Esophagus squamous epithelium (tissue), 5 donors: ENCODE measurements around the gene WDR70. TPM values are rescaled to one million over a fixed set of nuclear protein-coding genes. Genes with fewer than 3 reads are reported as not detected.

Experiments used
- DNase-seq: peaks from one replicate; lab custom pipeline; 2025; lab: John Stamatoyannopoulos, UW
- H3K27ac ChIP-seq, 4 donors: fragments of 200-600 bp; sonication (generic); one replicate each; pipeline ENCODE4 v1.5.1; 2016 to 2019; ENCODE audit warnings: mild to moderate bottlenecking in 1 of 4
- H3K27me3 ChIP-seq, 4 donors: fragments of 200-600 bp; sonication (generic); 1 replicate in 3 of 4; 2 replicates in 1 of 4; pipeline versions ENCODE4 v1.5.1 to v1.6.0; 2017 to 2021; ENCODE audit warnings: antibody characterized with exemption in 1 of 4
- H3K36me3 ChIP-seq, 3 donors: fragments of 200-600 bp; sonication (generic); one replicate each; pipeline ENCODE4 v1.5.1; 2016 to 2019
- H3K4me1 ChIP-seq, 3 donors: fragments of 200-600 bp; sonication (generic); one replicate each; pipeline ENCODE4 v1.5.1; 2017 to 2019
- H3K4me3 ChIP-seq, 4 donors: fragments of 200-600 bp; sonication (generic); 1 replicate in 3 of 4; 2 replicates in 1 of 4; pipeline ENCODE4 v1.5.1; 2016 to 2019; ENCODE audit warnings: mild to moderate bottlenecking in 2 of 4, moderate library complexity in 1 of 4
- H3K9me3 ChIP-seq, 3 donors: fragments of 200-600 bp; sonication (generic); one replicate each; pipeline ENCODE4 v1.5.1; 2016 to 2019
- POLR2A ChIP-seq, 4 donors: fragments of 450-650 bp; IDR thresholded peaks; one replicate each; pipeline ENCODE4 v1.6.1; 2017; ENCODE audit warnings: antibody characterized with exemption in 4 of 4, mild to moderate bottlenecking in 4 of 4, moderate library complexity in 3 of 4
- WGBS, 2 donors: methylation state at CpG; one replicate each; pipeline ENCODE4 v1.1.5; 2018; 5-methylcytosine and 5-hydroxymethylcytosine counted together
- intact Hi-C: fragments of 100-400 bp; cut with DNase I; formaldehyde crosslinking; loops from one replicate; pipeline ENCODE4 v1.15.0; 2022
- total RNA-seq, 4 donors: library from RNA; depleted of rRNA; stranded (reverse); fragments of >200 nt; gene quantifications; one replicate each; pipeline ENCODE4 v1.1.0, GENCODE V29; 2016
- TF ChIP-seq, protein P1 (sequence below), 6 experiments: fragments of 450-650 bp in 4 of 6; fragments of 200-600 bp in 2 of 6; sonication (generic) in 2 of 6; IDR thresholded peaks; one replicate each; pipeline ENCODE4 v1.5.1; 2016 to 2019; ENCODE audit warnings: antibody characterized with exemption in 6 of 6, mild to moderate bottlenecking in 4 of 6, moderate library complexity in 4 of 6
- donor health status: DM: yes; HTN: yes; CAD: no.

WDR70 gene
- total RNA-seq, 4 donors from 2014 or later: 8.2 to 26.1 (median 15.5) TPM

DNA sequence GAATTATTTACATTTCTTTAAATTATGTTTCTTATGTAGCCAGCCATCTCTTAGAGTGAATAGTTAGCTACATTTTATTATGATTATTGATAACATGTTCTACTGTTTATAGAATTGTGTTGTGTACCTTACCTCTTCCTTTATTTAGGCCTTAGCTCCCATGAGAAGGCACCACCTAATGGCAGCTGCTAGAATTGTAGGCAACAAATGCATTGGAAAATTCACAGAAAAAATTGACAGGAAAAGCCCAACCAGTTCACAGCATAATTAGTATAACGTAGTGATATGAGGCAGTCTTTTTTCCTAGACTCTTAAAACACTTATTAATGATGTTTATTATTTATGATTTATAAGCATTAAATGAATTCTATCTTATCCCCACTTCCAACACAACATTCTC, 175.8 kb downstream of the WDR70 start:
- H3K36me3 ChIP-seq: no peaks in the 10 kb centered on the region
- no peak for DNase-seq
- WGBS, 2 donors: 0 to 71% methylated on average over 1 of the region's 1 CpG
- H3K4me3 ChIP-seq: no peak overlapping the region
- H3K27ac ChIP-seq: no peak overlapping the region
- intact Hi-C loops: no loop called here
- H3K9me3 ChIP-seq: no peaks in the 10 kb centered on the region
- TF ChIP-seq POLR2A (IDR thresholded peaks at IDR 0.05): no peak
- TF ChIP-seq, protein P1, sequence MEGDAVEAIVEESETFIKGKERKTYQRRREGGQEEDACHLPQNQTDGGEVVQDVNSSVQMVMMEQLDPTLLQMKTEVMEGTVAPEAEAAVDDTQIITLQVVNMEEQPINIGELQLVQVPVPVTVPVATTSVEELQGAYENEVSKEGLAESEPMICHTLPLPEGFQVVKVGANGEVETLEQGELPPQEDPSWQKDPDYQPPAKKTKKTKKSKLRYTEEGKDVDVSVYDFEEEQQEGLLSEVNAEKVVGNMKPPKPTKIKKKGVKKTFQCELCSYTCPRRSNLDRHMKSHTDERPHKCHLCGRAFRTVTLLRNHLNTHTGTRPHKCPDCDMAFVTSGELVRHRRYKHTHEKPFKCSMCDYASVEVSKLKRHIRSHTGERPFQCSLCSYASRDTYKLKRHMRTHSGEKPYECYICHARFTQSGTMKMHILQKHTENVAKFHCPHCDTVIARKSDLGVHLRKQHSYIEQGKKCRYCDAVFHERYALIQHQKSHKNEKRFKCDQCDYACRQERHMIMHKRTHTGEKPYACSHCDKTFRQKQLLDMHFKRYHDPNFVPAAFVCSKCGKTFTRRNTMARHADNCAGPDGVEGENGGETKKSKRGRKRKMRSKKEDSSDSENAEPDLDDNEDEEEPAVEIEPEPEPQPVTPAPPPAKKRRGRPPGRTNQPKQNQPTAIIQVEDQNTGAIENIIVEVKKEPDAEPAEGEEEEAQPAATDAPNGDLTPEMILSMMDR (IDR thresholded peaks at IDR 0.05): peak in 2 of 6 experiments; percentile 10 to 57
- peaks cover 0 to 4% (median 0%) of the 10 kb centered on the region in 3 donors for H3K4me1 ChIP-seq
- H3K27me3 ChIP-seq: no peaks in the 10 kb centered on the region

DNA sequence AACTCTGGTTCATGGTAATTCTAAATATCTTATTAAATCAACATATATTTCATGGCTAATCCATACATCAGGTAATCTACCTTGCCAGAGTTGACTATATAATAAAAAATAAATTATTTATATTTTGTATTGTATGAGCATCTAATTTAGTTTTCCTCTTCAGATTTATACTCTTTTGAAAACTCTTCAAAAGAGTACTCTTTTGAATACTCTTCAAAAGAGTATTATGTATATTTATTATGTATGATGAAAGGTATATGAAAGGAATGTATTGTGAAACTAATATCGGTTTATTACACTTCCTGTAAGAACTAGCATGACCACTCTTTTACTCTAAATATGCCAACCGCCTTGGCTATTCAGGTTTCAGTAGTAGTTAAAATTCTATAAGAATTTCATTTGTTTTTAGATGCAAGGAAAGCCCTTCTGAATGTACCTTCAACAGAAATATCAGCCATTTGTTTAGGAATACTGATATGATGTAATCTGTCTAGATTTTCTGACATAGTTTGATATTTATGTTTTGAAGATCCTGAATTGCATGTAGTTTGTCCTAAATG, 178.7 kb downstream of the WDR70 start:
- Histone ChIP-seq H3K4me3 (no peak overlapping the region), H3K36me3 (no peaks in the 10 kb centered on the region), H3K4me1 (peaks cover 0 to 4% (median 0%) of the 10 kb centered on the region in 3 donors), H3K9me3 (no peaks in the 10 kb centered on the region), H3K27me3 (no peaks in the 10 kb centered on the region), H3K27ac (no peak overlapping the region)
- intact Hi-C loops: no loop called here
- no peak for DNase-seq
- 53 to 65% methylated on average over 2 of the region's 2 CpGs for WGBS, 2 donors
- TF ChIP-seq POLR2A (IDR thresholded peaks at IDR 0.05): no peak
- TF ChIP-seq, protein P1 (IDR thresholded peaks at IDR 0.05): no peak

DNA sequence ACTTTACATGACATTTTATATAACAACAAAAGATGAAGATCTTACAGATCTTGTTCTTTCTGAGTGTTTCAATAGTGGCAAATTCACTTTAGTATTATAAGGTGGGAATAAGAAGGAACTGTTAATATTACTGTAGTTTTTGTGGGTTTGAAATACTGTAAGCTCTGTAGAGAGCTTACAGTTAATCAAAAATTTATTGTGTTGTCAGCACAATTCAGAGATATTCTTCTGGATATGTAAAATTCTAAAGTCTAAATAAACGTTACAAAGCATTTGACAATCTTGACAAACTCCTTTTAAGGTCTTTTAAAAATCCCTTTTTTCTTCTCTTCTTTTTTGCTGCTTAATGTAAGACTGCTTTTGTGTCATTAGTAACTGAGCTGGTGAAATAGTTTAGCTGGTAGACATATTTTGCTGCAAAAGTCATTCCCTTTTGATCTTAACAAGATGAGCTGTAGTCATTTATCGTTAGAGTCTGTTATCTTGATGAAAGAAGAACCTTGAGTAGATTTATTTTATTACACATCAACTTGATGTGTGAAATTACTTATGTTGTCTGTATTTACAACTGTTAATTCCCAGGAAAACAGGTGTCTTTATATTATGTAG, 186.0 kb downstream of the WDR70 start:
- H3K27me3 ChIP-seq: no peaks in the 10 kb centered on the region
- H3K36me3 ChIP-seq: no peaks in the 10 kb centered on the region
- no peak overlapping the region for H3K4me3 ChIP-seq
- no peak overlapping the region for H3K27ac ChIP-seq
- TF ChIP-seq POLR2A (IDR thresholded peaks at IDR 0.05): no peak
- TF ChIP-seq, protein P1 (IDR thresholded peaks at IDR 0.05): no peak
- WGBS, 2 donors: 62 to 67% methylated on average over 2 of the region's 2 CpGs
- H3K9me3 ChIP-seq: no peaks in the 10 kb centered on the region
- DNase-seq: no peak
- no peaks in the 10 kb centered on the region for H3K4me1 ChIP-seq
- intact Hi-C loops: no loop called here

DNA sequence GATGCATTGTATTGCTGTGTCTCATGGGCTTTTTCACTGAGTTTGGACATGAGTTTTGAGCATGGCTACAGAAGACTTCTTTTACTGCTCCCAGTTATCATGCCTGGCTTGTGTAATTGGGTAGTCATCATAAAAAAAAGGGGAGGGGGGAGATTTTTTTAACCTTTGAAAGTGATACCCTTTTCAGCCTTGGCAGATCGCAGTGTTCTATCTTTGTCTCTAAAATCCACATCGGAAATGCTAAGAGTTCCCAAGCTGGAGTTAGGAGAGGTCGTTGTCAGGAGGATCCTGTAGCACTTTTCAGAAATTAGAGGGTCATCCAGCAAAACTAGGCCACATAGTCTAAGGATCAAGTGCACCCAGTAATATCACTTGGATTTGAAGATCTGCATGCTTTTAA, 188.4 kb downstream of the WDR70 start:
- intact Hi-C loops: no loop called here
- WGBS, 2 donors: 98% methylated on average over 3 of the region's 3 CpGs
- no peak for DNase-seq
- Histone ChIP-seq H3K27ac (no peak overlapping the region), H3K4me3 (no peak overlapping the region), H3K9me3 (no peaks in the 10 kb centered on the region), H3K4me1 (no peaks in the 10 kb centered on the region), H3K27me3 (no peaks in the 10 kb centered on the region), H3K36me3 (no peaks in the 10 kb centered on the region)
- TF ChIP-seq, protein P1 (IDR thresholded peaks at IDR 0.05): no peak
- TF ChIP-seq POLR2A (IDR thresholded peaks at IDR 0.05): no peak

DNA sequence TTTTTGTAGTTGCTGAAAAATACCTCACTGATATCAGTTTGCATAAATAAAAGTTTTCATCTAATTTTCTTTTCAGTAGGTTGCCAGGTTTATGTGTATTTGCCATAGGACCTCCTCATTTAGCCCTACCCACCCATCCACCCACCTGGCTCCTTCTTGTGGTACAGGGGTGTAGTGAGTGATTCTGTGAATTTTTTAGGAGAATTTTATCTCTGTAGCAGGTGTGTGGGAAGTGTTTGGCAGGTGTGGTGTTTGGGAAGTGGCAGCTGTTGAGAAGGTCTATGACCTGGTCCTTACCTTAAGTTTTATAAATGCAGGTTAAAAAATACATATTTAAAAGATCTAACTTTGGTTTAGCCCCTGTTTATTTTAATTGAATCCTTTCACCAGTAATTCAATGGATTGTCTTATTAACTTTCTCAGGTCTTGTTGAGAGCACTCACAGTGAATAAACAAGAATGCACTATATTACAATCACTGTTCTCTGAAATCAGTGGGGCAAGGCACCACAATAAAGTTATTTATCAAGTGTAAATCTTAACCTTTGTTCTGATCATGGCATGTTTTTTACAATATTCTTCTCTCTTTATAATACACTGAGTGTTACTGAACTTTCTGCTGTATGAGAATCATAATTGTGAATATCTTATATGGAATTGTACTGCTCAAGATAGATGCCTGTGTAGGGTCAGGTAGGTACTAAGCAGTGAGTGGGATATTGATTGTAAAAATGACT, 189.1 kb downstream of the WDR70 start:
- H3K9me3 ChIP-seq: no peaks in the 10 kb centered on the region
- no peak overlapping the region for H3K27ac ChIP-seq
- no peak for TF ChIP-seq POLR2A (IDR thresholded peaks at IDR 0.05)
- TF ChIP-seq, protein P1 (IDR thresholded peaks at IDR 0.05): no peak

More for the DNA sequence above, 189.1 kb downstream of the WDR70 start:
- DNase-seq: no peak
- Histone ChIP-seq H3K4me3 (no peak overlapping the region), H3K36me3 (no peaks in the 10 kb centered on the region), H3K27me3 (no peaks in the 10 kb centered on the region), H3K4me1 (no peaks in the 10 kb centered on the region)
- intact Hi-C loops: no loop called here
